CD4-positive, alpha-beta T cell treated with Interleukin-1 beta for 1 hour (primary cell): ENCODE data around the gene CRELD1.
"Not testable (repeated sequence)": the region's sequence is repeated elsewhere in the genome, so short reads cannot be mapped to it uniquely, and the experiment has no call there.

ENCODE experiments used
- DNase-seq, 2 donors: peaks; one replicate each; pipeline ENCODE4 v3.0.0-alpha.2; 2020 to 2022

CRELD1 gene

DNA sequence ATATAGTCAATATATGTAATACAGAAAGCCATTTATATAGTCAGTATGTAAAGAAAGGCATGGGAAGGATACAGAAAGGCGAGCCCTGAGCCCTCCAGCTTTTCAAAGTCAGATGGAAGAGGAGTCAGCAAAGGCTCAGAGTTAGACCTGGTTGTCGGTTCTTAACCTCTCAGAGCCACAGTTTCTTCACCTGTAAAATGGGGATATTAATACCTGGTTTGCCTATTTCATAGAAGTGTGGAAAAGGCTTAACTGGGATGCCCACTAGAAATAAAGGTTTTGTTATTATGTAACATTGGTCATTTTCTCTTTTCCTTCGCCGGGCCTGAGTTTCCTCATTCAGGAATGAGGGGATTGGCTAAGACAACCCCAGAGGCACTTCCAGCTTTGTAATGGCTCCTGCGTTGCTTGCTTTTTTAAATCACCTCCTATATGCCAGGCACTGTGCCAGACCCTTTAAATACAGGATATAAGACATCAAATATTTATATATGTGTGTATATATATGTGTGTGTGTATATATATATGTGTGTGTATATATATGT, 2.4 kb downstream of the CRELD1 start:
- DNase-seq, result no peak

DNA sequence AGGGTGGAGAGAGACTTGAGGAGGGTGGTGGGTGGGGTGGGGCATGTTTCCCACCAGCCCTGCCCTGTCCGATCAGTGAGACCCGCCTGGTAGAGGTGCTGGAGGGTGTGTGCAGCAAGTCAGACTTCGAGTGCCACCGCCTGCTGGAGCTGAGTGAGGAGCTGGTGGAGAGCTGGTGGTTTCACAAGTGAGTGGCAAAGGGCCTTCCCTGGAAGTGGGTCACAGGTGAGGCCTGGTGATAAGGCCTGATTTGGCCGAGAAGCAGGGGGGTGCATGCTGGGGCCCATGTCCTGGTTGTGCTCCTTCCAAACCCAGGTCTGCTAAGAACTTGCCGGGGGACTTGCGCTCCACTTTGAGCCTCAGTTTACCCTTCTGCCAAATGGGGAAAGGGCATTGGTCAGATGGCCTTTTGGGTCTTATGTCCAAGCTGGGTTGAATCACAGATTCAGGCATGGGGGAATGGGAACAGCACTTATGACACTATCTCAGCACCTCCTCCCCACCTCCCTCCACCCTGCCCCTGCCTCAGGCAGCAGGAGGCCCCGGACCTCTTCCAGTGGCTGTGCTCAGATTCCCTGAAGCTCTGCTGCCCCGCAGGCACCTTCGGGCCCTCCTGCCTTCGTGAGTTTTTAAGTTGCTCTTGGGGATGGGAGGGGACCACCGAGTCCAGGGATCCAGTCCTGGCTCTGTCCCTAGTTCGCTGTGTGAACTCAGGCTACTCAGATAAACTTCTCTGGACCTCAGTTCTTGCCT, 4.0 kb downstream of the CRELD1 start:
- DNase-seq, result no peak

DNA sequence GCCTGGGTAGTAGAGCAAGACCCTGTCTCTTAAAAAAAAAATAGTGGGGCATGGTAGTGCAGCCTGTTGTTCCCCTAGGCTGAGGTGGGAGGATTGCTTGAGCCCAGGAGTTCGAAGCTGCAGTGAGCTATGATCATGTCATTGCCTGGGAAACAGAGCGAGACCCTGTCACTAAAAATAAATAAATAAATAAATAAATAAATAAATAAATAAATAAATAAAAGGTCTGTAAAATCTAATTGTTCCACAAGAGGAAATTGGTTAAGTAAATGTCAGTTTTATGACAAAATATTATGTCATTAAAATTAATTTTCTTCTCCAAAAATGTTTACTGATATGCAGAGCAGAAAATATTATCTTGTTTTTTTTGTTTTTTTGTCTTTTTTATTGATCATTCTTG, 5.3 kb downstream of the CRELD1 start:
- DNase-seq, result no peak

DNA sequence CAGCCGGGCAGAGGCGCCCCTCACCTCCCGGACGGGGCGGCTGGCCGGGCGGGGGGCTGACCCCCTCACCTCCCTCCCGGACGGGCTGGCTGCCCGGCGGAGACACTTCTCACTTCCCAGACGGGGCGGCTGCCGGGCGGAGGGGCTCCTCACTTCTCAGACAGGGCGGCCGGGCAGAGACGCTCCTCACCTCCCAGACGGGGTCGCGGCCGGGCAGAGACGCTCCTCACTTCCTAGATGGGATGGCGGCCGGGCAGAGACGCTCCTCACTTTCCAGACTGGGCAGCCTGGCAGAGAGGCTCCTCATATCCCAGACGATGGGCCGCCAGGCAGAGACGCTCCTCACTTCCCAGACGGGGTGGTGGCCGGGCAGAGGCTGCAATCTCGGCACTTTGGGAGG, 6.3 kb downstream of the CRELD1 start:
- DNase-seq, result not testable (repeated sequence)

DNA sequence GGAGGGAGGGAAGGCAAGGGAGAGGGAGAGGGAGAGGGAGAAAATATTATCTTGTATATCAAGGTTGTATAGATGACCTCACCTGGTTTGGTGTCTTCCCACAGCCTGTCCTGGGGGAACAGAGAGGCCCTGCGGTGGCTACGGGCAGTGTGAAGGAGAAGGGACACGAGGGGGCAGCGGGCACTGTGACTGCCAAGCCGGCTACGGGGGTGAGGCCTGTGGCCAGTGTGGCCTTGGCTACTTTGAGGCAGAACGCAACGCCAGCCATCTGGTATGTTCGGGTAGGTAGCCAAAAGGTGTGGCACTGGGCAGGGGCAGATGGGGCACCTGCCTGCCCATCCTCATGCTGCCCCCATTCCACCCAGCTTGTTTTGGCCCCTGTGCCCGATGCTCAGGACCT, 7.1 kb downstream of the CRELD1 start:
- DNase-seq, result no peak

DNA sequence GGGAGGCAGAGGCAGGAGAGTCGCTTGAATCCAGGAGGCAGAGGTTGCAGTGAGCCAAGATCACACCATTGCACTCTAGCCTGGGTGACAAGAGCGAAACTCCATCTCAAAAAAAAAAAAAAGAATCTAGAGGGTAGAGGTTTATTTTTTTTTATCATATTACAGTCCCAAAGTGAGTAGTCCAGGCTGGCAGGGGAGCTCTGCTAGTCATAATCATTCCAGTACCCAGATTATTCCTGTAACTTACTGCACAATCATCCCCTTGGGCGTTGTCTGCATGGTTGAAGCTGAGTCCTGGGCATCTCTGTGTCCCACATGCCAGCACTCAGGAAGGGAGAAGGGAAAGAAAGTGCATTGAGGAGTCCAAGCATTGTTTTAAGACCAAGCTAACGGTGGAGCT, 8.5 kb downstream of the CRELD1 start:
- no peak for DNase-seq

DNA sequence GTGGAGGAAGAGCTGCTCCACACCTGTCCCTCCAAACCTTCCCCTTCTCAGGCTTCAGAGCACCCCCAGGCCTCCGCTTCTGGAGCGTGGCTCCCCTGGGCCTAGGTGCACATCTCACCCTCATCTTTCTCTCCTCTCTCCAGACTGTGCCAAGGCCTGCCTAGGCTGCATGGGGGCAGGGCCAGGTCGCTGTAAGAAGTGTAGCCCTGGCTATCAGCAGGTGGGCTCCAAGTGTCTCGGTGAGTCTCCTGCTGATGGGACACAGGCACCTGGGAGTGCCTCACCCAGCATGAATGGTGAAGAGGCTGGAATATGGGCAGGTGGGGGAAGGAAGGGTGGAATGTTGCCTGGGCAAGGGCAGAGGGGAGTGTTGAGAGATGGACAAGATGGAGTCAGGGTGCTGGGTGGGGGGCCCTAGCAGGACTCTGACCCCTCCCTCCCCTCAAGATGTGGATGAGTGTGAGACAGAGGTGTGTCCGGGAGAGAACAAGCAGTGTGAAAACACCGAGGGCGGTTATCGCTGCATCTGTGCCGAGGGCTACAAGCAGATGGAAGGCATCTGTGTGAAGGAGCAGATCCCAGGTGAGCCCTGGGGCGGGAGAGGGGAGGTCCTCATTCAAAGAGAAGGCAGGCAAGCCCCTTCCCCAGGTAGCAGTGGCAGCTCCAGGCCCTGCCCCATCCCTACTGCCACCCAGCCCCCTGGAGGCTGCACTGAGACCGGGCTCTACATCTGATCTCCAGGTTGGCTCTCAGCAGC, 9.5 kb downstream of the CRELD1 start:
- no peak for DNase-seq

DNA sequence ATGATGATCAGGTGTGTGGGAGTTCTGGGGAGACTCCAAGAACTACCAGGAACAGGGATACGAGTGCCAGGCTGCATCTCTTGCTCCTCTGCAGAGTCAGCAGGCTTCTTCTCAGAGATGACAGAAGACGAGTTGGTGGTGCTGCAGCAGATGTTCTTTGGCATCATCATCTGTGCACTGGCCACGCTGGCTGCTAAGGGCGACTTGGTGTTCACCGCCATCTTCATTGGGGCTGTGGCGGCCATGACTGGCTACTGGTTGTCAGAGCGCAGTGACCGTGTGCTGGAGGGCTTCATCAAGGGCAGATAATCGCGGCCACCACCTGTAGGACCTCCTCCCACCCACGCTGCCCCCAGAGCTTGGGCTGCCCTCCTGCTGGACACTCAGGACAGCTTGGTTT, 10.6 kb downstream of the CRELD1 start:
- DNase-seq, result no peak

DNA sequence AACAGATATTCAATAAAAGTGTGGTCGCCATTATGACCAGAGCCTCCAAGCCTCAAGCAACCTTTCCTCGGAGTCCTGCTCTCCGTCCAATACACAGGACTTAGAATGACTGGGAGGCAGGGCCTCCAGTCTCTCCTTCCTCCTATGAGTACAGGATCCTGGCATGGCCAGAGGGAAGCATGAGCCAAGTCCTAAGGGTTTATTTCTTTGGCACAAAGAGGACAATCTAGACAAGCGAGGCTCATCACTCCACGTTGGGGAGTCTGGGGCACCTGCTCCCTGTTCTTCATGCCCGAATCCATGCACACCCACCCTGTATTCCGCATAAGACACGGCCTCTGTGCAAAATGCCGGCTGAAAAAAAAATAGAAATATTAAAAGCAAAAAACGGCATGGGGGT, 11.7 kb downstream of the CRELD1 start:
- no peak for DNase-seq

DNA sequence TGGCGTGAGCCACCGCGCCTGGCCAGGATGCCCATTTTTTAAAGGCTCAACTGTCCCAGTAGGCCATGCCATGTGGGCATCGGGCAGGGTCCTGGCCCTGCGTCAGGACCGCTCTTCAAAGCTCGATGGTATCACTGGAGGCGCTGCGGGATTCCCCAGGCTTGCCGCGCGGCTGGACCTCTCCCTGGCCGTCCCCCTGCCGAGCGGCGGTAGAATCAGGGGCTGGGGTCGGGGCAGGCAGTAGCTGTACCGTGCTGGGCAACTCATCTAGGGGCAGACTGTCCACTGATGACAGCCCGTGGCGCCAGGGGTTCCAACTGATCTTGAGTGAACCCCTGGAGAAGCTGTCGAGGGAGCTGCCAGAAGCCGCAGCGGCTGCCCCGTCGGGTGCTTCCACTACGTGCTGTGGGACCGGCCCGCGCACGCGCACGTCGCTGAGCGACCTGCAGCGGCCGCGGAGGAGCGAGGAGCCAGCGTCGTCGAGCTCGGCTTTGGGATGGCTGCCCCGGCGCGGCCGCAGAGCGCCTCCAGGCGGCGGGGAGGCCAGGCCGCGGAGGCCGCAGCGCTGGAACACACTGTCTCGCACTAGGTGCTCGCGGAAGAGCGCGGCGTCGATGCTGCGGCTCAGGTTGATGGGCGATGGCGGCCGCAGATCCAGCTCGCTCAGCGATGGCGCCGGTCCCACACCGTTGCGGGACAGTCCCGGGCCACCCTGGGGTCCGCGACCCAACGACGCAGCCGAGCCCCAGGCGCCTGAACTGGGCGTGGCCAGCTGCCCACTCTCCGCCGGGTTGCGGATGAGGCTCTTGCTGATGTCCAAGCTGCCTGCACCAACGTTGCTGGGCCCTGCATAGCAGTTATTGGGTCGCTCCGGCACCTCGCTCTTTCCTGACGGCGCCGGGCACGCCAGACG, 12.7 kb downstream of the CRELD1 start:
- peak; percentile 86 to 91 for DNase-seq

DNA sequence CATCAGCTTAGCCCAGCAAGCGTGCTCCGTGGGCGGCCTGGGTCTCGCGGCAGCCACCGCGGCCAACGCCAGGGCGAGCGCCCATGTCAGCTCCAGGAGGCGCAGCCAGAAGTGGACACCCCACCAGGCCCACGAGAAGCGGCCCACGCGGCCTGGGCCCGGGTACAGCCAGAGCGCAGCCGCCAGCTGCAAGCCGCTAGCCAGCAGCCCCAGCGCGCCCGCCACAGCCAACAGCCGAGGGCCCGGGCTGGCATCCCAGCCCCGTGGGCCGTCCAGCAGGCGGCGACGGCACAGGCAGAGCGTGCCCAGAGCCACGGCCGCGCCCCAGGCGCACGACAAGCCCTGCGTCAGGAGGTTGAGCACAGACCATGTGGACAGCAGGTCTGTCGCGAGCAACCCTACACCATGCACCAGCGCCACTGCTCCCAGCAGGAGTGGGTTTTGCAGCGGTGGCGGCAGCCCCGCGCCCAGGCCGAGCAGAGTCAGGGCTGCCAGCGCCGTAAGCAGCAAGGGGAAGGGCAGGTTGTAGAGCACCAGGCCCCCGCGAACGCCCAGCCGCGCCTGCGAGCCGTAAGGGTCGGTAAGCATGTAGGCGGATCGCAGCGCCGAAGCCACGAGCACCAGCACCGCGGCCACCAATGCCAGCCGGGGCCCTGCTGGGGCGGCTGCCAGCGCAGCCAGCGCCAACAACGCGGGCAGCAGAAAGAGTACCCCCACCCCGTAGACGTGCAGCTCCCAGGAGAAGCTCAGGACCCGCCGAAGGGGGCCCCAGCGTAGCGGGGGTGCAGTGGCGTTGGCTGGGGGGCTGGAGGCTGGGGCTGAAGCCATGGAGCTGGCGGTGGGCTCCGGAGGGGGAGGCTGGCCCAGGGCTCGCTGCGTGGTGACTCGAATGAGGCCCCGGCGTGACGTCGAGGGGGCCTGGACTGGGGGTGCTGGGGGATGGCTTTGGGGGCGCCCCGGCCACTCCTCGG, 13.7 kb downstream of the CRELD1 start:
- no peak for DNase-seq

DNA sequence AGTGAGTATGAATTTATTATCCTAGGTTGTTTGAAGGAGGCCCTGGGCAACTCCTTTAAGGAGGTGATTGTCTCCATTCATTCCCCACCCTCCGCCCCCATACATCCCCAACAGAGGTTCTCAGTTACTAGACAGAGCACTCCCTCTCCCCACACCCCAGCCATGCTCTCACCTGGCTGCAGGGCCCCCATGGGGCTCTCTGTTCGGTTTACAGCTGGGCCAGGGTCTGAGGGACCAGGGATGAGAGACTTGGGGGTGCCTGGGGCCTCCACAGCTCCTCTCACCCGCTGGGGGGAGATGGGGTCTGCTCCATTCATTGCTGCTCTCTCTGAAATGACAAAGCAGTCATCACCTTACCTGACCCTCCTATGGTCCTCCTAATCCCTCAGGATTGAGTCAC, 15.0 kb downstream of the CRELD1 start:
- DNase-seq, result no peak

DNA sequence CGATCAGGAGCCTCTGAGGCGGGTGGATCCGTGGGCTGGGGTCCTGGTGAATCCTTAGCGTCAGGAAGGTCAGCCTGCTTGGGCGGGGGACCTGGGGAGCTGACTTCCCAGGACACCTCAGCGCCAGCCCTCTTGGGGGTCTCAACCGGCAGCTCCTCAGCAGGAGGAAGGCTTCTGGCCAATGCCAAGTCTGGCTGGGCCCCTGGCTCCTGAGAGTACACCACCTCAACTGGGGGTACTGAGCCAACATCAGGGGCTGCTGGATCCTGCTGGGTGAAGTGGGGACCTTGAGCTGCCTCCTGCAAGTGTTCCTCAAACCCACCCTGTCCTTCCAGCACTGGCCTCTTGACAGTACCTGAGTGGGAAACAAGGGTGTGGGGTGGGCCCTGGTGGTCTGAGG, 15.5 kb downstream of the CRELD1 start:
- no peak for DNase-seq

DNA sequence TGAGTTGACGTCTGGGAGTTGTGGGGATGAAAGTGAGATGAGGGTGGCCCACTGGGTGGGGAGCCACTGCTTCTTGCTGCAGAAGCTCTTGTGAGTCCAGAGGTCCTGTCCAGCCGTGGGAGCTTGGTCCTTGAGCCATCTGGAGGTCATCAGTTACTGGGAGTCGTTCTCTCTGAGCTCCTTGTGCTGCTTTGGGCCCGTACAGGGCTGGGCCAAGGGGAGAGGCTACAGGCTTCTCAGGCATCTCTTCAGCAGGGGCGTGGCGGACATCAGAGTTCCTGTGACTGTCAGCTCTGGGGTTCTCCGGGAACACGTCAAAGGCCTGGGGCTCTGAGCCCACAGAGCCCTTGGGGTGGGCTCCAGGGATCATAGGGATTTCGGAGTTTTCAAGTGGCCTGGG, 16.0 kb downstream of the CRELD1 start:
- no peak for DNase-seq

DNA sequence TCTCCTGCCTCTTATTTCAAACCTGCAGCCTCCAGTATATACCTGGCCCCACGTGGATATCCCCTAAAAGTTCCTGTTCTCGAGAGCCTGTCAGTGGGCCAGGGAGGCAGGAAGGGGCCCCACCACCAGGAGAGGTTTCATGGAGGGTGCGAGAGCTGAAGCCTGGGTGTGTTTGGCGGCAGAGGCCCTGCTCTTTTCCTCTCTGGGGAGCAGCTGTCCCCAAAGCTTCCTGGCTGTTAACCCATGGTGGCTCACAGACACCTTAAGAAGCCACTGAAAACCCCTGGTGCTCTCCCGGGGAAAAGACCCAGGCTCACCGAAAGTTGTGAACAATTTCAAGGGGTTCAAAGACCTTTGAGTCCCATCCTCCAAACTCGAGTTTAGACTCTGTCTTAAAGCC, 17.5 kb downstream of the CRELD1 start:
- no peak for DNase-seq

DNA sequence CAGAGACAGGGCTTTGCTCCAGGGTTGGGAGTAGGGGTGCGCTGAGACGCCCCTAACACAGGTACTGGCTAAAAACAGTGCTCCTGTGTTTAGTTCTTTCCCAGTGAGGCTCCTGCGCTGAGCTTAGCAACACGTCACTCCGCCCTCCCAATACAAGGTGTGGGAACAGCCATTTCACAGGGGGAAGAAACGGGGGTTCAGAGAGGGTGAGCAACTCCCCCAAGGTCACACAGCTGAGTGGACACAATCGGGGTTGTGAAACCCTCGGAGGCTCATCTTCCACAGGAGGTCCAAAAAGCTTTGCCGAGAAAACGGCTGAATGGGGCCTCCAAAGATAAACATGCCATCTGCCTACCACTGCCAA, 17.9 kb downstream of the CRELD1 start:
- no peak for DNase-seq

DNA sequence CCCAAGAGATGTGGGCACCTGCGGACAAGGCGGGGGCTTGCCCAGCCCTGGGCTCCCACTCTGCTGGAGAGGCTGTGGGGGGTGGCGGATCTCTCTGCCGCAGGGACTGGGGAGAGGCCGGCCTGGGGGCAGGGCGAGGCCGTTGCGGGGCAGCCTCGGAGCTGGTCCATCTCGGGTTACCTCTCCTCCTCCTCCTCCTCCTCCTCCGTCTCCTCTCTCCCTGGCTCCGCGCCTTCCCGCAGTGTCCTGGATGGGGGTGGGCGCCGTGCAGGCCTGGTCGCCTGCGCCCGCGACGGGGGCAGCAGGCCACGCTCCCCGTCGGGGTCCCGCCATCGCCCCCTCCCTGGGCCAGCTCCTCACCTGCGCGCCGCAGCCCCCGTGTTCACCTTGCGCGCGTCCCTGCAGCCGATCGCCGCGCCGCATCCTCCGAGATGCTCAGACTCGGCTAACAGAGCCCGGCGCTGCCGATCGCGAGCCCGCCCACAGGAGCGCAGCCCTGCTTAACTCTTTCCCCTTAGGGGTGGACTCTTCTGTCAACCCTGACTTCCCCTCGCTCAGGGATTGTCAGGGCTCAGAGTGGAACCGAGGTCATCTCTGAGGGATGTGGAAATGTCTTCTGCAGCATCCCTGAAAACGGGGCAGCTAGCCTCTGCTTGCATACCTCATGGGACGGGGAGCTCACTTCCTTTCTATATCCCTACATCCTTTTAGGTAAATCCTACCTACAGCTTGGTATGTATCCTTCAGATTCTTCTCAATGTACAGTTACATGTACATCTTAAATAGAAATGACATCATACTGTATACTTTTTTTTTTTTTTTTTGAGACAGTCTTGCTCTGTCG, 18.6 kb downstream of the CRELD1 start, which contains the start of gene PRRT3:
Gene PRRT3 (minus strand): TSS at position 447 of the 844 bp plus-strand sequence. CDS start 2,293 bp downstream, outside the sequence.
- DNase-seq, result peak; percentile 45 to 56

DNA sequence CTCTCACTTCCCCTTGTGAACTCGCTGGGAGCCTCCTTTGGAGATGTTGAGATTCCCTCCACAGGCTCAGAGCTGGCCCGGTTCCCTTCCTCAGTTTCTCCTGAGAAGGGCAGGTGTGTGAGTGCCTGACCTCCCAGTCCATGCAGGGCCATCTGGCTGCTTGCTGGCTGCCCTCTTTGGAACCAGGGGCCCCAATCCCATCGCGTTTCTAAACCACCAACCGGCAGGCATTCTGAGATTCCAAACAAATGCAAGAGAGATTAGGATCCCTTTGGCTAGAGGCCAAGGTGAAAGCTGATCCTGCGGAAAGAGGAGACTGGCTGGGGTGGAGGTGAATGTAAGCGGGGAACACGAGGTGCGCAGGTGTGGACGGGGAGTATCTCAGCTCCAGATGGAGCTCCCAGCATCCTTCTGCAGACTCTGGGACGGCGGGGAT, 21.5 kb downstream of the CRELD1 start:
- DNase-seq, result no peak

DNA sequence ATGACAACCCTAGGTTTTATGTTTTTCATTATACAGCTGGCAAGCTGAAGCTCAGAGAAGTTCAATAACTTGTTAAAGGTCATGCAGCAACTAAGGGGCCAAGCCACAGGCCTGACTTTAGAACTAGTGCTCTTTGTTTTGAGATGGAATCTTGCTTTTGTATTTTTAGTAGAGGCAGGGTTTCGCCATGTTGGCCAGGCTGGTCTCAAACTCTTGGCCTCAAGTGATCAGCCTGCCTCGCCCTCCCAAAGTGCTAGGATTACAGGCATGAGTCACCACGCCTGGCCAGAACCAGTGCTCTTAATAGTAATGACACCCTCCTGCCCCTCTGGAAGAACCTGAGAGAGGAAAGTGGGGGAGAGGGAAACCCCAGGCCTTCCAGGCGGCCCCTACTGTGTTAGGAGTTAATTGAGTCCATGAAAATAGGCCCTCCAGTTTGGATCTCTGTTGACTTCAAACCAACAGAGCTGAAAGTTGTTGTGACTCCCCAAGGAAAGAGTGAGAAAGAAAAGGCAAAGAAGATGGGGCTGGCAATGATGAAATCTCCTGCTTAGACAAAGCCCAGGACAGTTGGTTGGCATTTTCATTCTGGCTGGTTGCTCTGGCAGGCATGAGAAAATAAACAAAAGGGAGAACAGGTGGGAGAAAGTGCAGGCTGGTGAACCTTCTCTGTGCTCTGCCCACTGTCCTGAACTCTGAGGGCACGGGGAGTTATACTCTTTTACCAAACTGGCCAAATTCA, 22.1 kb downstream of the CRELD1 start:
- no peak for DNase-seq

DNA sequence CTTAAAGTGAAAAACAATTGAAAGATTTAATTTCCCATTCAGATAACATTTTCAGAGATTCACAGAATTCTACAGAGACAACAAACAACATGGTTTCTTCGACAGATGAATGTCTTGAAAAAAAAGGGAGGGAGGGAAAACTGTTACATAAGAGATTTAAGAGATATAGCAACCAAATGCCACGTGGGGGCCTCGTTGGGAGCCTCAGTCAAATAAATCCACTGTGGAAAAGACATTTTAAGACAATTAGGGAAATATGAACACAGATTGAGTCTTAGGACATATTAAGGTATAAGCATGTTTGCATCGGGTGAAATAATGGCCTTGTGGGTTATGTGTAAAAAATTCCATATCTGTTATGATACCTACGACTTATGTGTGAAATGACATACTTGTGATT, 23.6 kb downstream of the CRELD1 start:
- DNase-seq, result no peak
